ENCODE results near the gene MVB12B.
"Not testable (repeated sequence)": the region's sequence is repeated elsewhere in the genome, so short reads cannot be mapped to it uniquely, and the experiment has no call there.

The MVB12B gene, protein sequence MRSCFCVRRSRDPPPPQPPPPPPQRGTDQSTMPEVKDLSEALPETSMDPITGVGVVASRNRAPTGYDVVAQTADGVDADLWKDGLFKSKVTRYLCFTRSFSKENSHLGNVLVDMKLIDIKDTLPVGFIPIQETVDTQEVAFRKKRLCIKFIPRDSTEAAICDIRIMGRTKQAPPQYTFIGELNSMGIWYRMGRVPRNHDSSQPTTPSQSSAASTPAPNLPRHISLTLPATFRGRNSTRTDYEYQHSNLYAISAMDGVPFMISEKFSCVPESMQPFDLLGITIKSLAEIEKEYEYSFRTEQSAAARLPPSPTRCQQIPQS

DNA sequence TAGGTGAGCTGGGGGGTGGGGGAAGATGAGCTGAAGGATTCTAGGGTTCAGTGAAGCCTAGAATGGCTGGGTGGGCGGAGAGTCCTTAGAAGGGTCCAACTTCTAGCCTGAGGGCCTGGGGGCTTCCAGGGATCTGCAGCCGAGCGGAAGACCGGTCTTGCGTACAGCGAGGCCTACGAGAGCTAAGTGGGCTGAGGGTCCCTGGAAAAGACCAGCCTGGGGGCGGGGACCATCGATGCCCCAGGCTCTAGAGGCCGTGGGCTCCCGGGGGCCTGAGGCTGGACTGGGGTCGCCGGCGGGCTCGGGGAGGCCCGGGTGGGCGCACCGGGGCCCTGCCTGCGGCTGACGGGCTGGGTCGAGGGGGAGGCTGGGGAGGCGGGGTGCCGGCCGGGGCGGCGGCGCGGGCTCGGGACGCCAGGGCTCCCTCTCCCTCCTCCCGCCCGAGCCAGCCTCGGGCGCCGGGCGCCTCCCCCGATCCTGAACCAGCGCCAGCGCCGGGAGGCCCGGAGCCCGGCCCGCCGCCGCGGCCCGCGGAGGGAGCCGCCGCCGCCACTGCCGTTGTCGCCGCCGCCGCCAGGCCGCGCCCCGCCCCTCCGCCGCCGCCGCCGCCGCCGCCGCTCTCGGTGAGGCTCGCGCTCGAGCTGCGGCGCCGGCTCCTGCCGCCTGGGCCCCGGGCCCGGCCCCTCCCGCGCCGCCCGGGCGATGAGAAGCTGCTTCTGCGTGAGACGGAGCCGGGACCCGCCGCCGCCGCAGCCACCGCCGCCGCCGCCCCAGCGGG lies at the start of gene MVB12B:
MVB12B (plus strand) TSS at position 602 of the 778 bp plus-strand sequence; CDS start at position 703, 101 bp downstream.
- Histone ChIP-seq H3K36me3 (ENCODE audit: insufficient read depth, low read length) (no peaks in the 10 kb centered on the region), H3K27me3 (ENCODE audit: control insufficient read depth in 1 of 2, insufficient read depth in 2 of 2, low read length in 2 of 2) (no peaks in the 10 kb centered on the region), H3K4me3 (ENCODE audit: low read depth in 1 of 2, low read length in 2 of 2) (peak within 1 kb of the TSS; percentile 71 to 77), H3K9me3 (ENCODE audit: low read length) (no peaks in the 10 kb centered on the region), H3K4me1 (ENCODE audit: insufficient read depth, low read length) (peaks cover 19% of the 10 kb centered on the region), H3K27ac (ENCODE audit: low read depth, low read length) (peak within 1 kb of the TSS; percentile 70), H3K9ac (ENCODE audit: low read length) (peak within 1 kb of the TSS; percentile 55)

DNA sequence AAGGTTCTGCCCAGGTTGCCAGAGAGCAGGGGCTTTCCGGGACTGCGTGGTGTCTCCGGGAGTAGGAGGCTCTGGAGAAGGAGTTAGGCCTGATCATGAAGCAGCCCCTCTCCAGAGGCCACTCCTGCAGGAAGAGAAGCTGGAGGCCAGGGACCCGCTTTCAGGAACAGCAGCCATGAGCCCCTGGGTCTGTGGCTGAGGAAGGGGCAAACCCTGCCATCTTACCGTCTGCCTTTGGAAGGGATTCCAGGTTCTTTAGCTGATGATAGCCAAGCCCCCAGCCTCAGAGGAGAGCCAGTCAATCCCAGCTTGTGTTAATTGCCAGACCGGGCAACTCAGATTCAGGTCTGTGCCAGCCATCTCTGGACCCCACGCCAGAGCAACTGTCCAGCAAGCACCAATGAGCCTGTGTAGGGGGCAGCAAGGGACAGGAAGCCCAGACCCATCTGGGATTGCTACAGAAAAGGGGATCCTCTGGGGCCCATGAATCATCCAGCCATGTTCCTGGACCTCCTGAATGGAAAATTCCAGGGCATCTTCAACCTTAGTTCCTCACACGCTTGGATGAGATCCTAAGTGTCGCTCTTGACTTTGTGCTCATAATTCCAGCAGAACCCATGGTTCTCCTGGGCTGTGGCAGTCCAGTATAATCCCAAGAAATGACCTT lies 42.7 kb upstream of the MVB12B start:
- Histone ChIP-seq H3K4me1 (ENCODE audit: insufficient read depth, low read length) (no peaks in the 10 kb centered on the region), H3K27ac (ENCODE audit: low read depth, low read length) (no peak overlapping the region), H3K36me3 (ENCODE audit: insufficient read depth, low read length) (no peaks in the 10 kb centered on the region), H3K4me3 (ENCODE audit: low read depth in 1 of 2, low read length in 2 of 2) (no peak overlapping the region), H3K9me3 (ENCODE audit: low read length) (no peaks in the 10 kb centered on the region), H3K27me3 (ENCODE audit: control insufficient read depth in 1 of 2, insufficient read depth in 2 of 2, low read length in 2 of 2) (no peaks in the 10 kb centered on the region), H3K9ac (ENCODE audit: low read length) (no peak overlapping the region)

DNA sequence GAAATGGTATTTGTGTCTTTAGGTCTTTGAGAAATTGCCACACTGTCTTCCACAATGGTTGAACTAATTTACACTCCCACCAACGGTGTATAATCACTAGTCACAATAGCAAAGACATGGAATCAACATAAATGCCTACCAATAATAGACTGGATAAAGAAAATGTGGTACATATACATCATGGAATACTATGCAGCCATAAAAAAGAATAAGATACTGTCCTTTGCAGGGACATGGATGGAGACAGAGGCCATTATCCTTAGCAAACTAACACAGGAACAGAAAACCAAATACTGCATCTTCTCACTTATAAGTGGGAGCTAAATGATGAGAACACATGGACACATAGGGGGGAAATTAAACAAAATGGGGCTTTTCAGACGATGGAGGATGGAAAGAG lies 41.0 kb upstream of the MVB12B start:
- not testable (repeated sequence) for H3K4me1 ChIP-seq (ENCODE audit: insufficient read depth, low read length); H3K9ac ChIP-seq (ENCODE audit: low read length); H3K9me3 ChIP-seq (ENCODE audit: low read length); H3K4me3 ChIP-seq (ENCODE audit: low read depth in 1 of 2, low read length in 2 of 2); H3K27me3 ChIP-seq (ENCODE audit: control insufficient read depth in 1 of 2, insufficient read depth in 2 of 2, low read length in 2 of 2); H3K27ac ChIP-seq (ENCODE audit: low read depth, low read length); H3K36me3 ChIP-seq (ENCODE audit: insufficient read depth, low read length)

DNA sequence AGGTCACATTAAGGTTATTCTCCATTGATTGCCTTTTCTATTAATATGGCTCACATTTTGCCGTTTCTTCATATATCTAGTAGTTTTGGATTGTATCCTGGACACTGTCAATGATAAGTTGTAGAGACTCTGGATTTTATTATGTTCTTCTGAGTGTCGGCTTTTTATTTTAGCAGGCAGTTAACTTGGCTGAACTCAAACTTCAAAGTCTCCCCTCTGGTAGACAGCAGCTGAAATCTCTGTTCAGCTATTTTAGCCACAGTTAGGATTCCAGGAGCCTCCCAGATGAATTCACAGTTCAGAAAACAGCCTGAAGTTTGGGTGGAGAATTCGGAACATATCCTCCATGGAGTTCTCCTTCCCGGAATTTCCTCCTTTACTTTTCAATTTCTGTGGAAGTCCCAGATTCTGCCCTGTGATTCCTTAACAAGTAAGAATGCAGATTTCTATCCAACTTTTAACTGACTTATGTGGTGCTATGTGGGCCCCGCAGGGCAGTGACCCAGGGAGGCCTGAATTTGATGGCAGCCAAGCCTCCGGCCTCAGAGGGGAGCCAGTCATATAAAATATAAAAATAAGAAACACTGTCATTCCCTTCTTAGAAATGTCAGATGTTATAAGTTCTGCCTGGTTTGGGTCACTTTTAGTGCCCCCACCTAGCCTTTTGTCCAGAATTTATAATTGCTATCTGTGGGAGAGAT lies 39.3 kb upstream of the MVB12B start:
- no peaks in the 10 kb centered on the region for H3K27me3 ChIP-seq (ENCODE audit: control insufficient read depth in 1 of 2, insufficient read depth in 2 of 2, low read length in 2 of 2)
- no peaks in the 10 kb centered on the region for H3K36me3 ChIP-seq (ENCODE audit: insufficient read depth, low read length)
- no peak overlapping the region for H3K4me3 ChIP-seq (ENCODE audit: low read depth in 1 of 2, low read length in 2 of 2)
- no peaks in the 10 kb centered on the region for H3K4me1 ChIP-seq (ENCODE audit: insufficient read depth, low read length)
- H3K9me3 ChIP-seq (ENCODE audit: low read length), result no peaks in the 10 kb centered on the region
- no peak overlapping the region for H3K27ac ChIP-seq (ENCODE audit: low read depth, low read length)
- no peak overlapping the region for H3K9ac ChIP-seq (ENCODE audit: low read length)

DNA sequence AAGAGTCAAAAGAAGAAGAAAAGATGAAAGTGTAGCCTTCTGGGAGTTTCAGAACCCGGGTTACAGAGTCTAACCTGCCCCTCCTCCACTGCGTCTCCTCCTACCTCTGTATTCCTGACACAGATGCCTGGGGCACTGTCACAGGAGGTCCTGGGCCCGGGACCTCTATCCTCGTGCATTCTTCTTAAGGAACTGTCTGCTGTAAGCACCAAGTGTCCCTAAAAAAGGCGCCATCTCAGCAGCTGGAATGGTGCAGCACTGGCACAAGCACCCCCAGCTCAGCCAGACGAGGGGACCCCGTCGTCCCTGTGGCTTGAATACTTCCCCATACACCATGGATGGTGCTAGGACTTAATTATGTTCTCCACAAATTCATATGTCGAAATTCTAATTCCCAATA lies 35.8 kb upstream of the MVB12B start:
- Histone ChIP-seq H3K4me3 (ENCODE audit: low read depth in 1 of 2, low read length in 2 of 2) (no peak overlapping the region), H3K4me1 (ENCODE audit: insufficient read depth, low read length) (no peaks in the 10 kb centered on the region), H3K9me3 (ENCODE audit: low read length) (no peaks in the 10 kb centered on the region), H3K36me3 (ENCODE audit: insufficient read depth, low read length) (no peaks in the 10 kb centered on the region), H3K27ac (ENCODE audit: low read depth, low read length) (no peak overlapping the region), H3K9ac (ENCODE audit: low read length) (no peak overlapping the region), H3K27me3 (ENCODE audit: control insufficient read depth in 1 of 2, insufficient read depth in 2 of 2, low read length in 2 of 2) (peaks cover 0 to 9% of the 10 kb centered on the region in 2 donors)

DNA sequence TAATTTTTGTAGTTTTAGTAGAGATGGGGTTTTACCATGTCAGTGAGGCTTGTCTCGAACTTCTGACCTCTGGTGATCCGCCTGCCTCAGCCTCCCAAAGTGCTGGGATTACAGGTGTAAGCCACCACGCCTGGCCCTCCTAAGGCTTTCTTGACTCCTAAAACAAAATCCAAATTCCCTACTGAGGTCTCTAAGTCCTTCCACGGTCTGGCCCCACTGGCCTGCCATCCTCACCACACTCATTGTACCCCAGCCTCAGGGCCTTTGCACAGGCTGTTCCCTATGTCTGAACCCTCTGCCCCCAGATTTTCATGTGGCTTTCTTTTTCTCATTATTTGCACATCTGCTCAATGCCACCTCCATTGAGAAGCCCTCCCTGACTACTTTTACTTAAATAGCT lies 34.7 kb upstream of the MVB12B start:
- Histone ChIP-seq H3K27me3 (ENCODE audit: control insufficient read depth in 1 of 2, insufficient read depth in 2 of 2, low read length in 2 of 2) (peaks cover 0 to 9% of the 10 kb centered on the region in 2 donors), H3K36me3 (ENCODE audit: insufficient read depth, low read length) (no peaks in the 10 kb centered on the region), H3K9me3 (ENCODE audit: low read length) (no peaks in the 10 kb centered on the region), H3K4me3 (ENCODE audit: low read depth in 1 of 2, low read length in 2 of 2) (no peak overlapping the region), H3K4me1 (ENCODE audit: insufficient read depth, low read length) (no peaks in the 10 kb centered on the region), H3K27ac (ENCODE audit: low read depth, low read length) (no peak overlapping the region), H3K9ac (ENCODE audit: low read length) (no peak overlapping the region)

DNA sequence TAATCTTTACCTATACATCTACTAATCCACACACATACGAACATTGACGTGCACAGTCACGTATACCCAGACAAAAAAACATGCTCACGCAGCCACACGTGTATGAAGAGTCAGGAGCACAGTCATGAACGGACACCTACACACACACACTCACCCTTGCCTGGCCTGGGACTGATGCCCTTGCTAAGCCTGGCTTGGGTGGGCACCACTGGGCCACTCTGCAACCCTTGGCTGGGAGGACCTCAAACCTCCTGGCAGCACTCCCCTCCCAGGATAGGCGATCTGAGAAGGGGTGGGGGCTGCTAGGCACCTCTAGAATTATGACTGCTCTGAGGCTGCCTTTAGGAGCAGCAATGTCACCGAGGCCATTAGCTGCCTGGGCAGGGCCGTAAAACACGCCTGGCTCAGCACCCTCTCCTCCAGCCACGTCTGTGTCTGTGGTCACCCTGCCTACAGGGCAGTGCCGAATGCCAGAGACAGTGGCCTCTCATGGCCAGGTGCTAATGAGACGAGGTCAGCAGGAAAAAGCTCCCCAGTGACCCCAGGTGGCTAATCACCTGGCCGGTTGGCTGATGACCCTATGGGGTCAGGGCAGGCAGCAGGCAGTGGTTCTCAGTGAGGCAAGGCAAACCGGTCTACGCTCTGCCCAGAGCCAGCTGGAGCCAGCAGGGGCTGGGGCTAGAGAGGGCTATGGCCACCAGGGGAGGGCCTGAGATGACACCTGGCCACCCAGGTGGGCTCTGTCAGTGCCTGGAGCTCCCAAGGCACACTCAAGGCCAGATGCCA lies 33.7 kb upstream of the MVB12B start:
- H3K36me3 ChIP-seq (ENCODE audit: insufficient read depth, low read length), result no peaks in the 10 kb centered on the region
- H3K4me3 ChIP-seq (ENCODE audit: low read depth in 1 of 2, low read length in 2 of 2), result no peak overlapping the region
- no peak overlapping the region for H3K27ac ChIP-seq (ENCODE audit: low read depth, low read length)
- no peak overlapping the region for H3K9ac ChIP-seq (ENCODE audit: low read length)
- H3K27me3 ChIP-seq (ENCODE audit: control insufficient read depth in 1 of 2, insufficient read depth in 2 of 2, low read length in 2 of 2), result peaks cover 0 to 9% of the 10 kb centered on the region in 2 donors
- no peaks in the 10 kb centered on the region for H3K9me3 ChIP-seq (ENCODE audit: low read length)
- H3K4me1 ChIP-seq (ENCODE audit: insufficient read depth, low read length), result peaks cover 1% of the 10 kb centered on the region

DNA sequence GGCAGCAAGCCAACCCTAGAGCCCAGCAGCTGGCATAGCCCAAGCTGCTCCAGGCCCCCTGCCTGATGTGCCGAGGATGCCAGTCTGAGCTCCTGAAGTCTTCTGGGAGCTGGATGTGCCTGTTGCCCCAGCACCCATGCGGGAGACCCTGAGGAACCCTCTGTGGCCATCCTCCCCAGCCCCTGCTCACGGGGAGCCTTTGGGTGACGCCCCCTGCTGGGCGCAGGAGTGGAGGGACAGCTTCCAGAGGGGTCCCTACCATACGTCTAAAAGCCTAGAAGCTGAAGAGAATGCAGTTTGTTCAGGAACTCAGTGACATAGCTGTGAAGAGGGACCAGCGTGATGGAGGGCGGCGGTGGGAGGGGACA lies 33.1 kb upstream of the MVB12B start:
- no peak overlapping the region for H3K27ac ChIP-seq (ENCODE audit: low read depth, low read length)
- no peak overlapping the region for H3K9ac ChIP-seq (ENCODE audit: low read length)
- no peaks in the 10 kb centered on the region for H3K9me3 ChIP-seq (ENCODE audit: low read length)
- peaks cover 6% of the 10 kb centered on the region for H3K4me1 ChIP-seq (ENCODE audit: insufficient read depth, low read length)
- no peak overlapping the region for H3K4me3 ChIP-seq (ENCODE audit: low read depth in 1 of 2, low read length in 2 of 2)
- no peaks in the 10 kb centered on the region for H3K36me3 ChIP-seq (ENCODE audit: insufficient read depth, low read length)
- peaks cover 0 to 9% of the 10 kb centered on the region in 2 donors for H3K27me3 ChIP-seq (ENCODE audit: control insufficient read depth in 1 of 2, insufficient read depth in 2 of 2, low read length in 2 of 2)

DNA sequence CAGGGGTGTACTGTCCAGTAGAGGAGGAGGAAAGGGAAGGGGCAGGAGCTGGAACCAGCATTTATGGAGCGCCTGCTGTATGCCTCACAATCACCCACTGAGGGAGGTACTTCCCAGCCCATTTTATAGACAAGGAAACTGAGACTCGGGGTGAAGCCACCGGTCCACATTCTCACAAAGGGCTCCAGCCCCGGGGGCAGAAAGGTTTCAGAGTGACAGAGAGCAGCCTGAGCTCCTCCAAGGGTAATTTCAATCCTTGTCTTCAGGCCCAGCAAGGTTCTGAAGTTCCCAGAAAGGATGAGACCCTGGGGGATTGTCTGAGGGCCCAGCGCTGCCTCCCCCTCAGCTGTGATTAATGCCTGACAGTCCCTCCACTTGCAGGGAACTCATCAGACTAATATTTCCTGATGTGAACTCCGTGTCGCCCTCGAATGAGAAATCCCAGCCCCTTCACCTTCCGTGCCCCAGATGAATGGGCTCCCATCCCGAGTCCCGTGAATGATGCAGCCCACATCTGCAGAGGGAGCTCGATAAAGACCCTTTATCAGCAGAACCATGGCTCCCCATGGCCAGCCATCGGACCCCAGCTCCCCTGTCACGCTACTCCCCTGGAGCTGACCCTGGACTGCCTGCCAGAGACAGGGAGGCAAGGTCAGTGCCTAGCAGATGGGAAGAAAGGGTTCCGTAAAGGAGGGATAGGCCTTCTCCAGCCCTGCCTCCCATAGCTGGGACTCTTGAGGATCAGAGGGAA lies 32.1 kb upstream of the MVB12B start:
- Histone ChIP-seq H3K9ac (ENCODE audit: low read length) (no peak overlapping the region), H3K4me3 (ENCODE audit: low read depth in 1 of 2, low read length in 2 of 2) (no peak overlapping the region), H3K27ac (ENCODE audit: low read depth, low read length) (no peak overlapping the region), H3K9me3 (ENCODE audit: low read length) (no peaks in the 10 kb centered on the region), H3K27me3 (ENCODE audit: control insufficient read depth in 1 of 2, insufficient read depth in 2 of 2, low read length in 2 of 2) (peaks cover 0 to 9% of the 10 kb centered on the region in 2 donors), H3K4me1 (ENCODE audit: insufficient read depth, low read length) (peaks cover 6% of the 10 kb centered on the region), H3K36me3 (ENCODE audit: insufficient read depth, low read length) (no peaks in the 10 kb centered on the region)

DNA sequence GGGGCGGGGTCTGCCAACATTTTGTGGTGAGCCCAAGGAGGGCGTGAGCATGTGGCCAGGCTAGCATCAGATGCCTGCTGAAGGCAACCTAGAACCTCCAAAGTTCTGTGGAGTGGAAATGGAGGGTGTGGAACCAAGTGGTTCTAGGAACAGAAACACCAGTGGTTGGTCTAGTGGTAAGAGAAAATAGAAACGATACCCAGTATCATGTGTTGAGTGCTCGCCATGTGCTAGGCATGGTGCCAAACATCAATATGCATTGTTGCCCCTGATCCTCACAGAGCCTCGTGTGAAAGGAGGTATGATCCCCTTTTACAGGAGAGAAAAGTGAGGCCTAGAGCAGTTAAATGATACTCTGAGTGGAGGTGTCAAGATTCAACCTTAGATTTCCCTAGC lies 31.5 kb upstream of the MVB12B start:
- H3K36me3 ChIP-seq (ENCODE audit: insufficient read depth, low read length), result no peaks in the 10 kb centered on the region
- H3K27ac ChIP-seq (ENCODE audit: low read depth, low read length), result no peak overlapping the region
- H3K9me3 ChIP-seq (ENCODE audit: low read length), result no peaks in the 10 kb centered on the region
- H3K27me3 ChIP-seq (ENCODE audit: control insufficient read depth in 1 of 2, insufficient read depth in 2 of 2, low read length in 2 of 2), result peaks cover 0 to 9% of the 10 kb centered on the region in 2 donors
- H3K4me1 ChIP-seq (ENCODE audit: insufficient read depth, low read length), result peaks cover 6% of the 10 kb centered on the region
- no peak overlapping the region for H3K9ac ChIP-seq (ENCODE audit: low read length)
- no peak overlapping the region for H3K4me3 ChIP-seq (ENCODE audit: low read depth in 1 of 2, low read length in 2 of 2)
